ENCODE results near the gene PIGN.
"Not testable (repeated sequence)": the region's sequence is repeated elsewhere in the genome, so short reads cannot be mapped to it uniquely, and the experiment has no call there.

The PIGN gene

GRCh38 chr18:62048279-62048678 lies 138.6 kb downstream of the PIGN start:
- DNase-seq, result no peak

GRCh38 chr18:62045316-62045715 lies 141.5 kb downstream of the PIGN start:
- no peak for DNase-seq

DNA sequence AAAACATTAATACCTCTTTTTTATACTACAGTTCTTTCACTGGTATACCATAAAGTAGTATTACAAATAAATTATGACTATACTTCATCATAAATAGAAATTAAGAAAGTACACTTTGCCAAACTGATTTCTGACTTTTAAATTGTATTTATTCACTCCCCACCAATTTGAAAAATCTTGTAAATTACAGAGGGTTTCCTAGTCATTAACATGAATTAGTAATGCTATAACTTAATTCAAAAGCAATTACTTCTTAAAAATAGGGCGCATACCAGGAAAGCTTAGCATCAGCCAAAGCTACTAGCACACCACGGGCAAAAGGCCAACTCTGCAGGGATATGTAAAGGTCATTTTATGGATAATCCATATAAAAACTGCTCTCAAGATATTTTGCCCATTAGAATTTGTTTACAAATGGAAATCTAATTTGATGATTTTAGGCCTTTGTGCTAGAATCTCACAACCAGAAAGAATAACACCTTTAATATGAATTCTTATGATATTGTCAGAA lies 142.3 kb downstream of the PIGN start:
- DNase-seq, result no peak

- DNase-seq, result no peak
Observed at GRCh38 chr18:62037989-62038778, 148.7 kb downstream of the PIGN start.

- no peak for DNase-seq
Observed at GRCh38 chr18:62037012-62037742, 149.7 kb downstream of the PIGN start.

- not testable (repeated sequence) for DNase-seq
Observed at GRCh38 chr18:62034286-62034685, 152.6 kb downstream of the PIGN start.

DNA sequence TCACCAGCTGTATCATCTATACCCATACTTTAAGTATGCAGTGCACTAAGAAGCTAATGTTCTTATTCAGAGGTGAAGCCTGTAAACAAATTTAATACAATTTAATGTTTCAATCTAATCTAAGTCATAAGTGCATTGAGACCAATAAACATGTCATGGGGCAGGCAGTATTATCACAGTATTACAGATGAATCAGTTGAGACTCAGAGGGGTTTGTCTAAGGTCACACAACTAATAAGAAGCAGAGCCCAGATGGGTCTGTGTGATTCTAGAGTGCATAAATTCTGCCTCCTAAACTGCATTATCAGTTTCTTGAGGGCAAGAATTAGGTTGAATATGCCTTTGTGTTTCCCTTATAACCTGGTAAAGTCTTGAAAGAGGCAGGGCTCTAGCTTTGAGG lies 153.1 kb downstream of the PIGN start:
- no peak for DNase-seq

- no peak for DNase-seq
Observed at GRCh38 chr18:62033207-62033606, 153.6 kb downstream of the PIGN start.

GRCh38 chr18:62030091-62030985 lies 156.5 kb downstream of the PIGN start:
- DNase-seq, result no peak

DNA sequence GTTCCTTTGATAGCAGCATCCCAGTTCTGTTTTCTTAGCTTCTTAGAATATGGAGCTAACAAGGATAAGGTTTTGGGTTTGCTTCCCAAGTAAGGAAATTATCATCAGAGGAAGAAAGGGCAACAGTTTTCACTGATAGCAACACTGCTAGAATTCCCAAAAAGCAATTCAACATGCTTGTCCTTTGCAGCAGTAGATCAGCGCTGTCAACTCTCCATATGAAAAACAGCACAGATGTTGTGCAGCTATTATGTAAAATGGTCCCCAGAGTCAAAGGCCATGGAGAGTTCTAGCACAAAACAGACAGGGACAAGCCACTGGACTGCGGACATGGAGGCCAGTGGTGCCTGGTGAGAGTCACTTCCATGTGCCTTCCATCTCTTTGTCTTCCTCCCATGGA lies 158.1 kb downstream of the PIGN start:
- DNase-seq, result no peak

- DNase-seq, result no peak
Observed at GRCh38 chr18:62027914-62028520, 158.8 kb downstream of the PIGN start.

- no peak for DNase-seq
Observed at GRCh38 chr18:62026586-62026985, 160.3 kb downstream of the PIGN start.

DNA sequence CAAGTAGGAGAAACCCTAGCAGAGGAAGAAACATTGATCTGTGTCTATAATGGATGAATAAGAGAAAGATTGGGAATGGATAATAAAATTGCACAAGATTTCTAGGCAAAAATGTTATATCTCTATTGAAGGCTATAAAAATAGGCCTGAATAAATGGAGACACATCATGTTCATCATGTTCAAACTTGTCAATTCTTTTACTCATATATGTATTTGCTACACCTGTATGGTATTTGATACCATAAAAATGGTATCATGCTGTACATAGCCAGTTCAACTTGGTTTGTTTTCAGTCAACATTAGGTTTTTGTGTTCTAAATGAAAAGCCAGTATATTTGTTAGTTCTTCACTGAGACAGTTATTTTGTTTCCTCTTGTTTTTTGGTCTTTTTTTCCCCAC lies 161.9 kb downstream of the PIGN start:
- DNase-seq, result no peak

GRCh38 chr18:62023536-62023935 lies 163.3 kb downstream of the PIGN start:
- DNase-seq, result no peak

GRCh38 chr18:62018759-62019041 lies 168.2 kb downstream of the PIGN start:
- no peak for DNase-seq

- DNase-seq, result no peak
Observed at GRCh38 chr18:62018034-62018758, 168.7 kb downstream of the PIGN start.

- no peak for DNase-seq
Observed at GRCh38 chr18:62017618-62018017, 169.2 kb downstream of the PIGN start.

DNA sequence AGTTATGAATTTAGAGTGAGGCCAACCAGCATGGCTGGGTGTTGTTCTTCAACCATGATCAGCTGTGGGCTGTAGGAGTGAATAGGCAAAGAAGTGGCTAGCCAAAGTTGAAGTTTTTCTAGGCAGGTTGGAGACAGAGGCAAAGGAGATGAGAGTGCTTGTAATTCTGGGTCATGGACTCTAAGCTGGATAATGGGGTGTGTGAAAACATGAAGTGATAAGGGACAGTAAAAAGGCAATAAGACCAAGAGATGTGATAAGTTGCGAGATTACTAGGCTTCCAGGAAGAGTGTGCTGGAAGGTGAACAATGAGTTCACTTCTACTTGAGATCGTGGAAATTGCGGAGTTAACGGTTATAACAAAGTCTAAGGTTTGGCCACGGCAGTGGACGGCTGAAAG lies 175.4 kb downstream of the PIGN start:
- no peak for DNase-seq

- no peak for DNase-seq
Observed at GRCh38 chr18:62009521-62009920, 177.3 kb downstream of the PIGN start.

- DNase-seq, result no peak
Observed at GRCh38 chr18:62001396-62001795, 185.5 kb downstream of the PIGN start.

- no peak for DNase-seq
Observed at GRCh38 chr18:61998957-61999356, 187.9 kb downstream of the PIGN start.

GRCh38 chr18:61998335-61998734 lies 188.5 kb downstream of the PIGN start:
- DNase-seq, result no peak
